Panc1 (cell line): Measurements from ENCODE around the gene MOGAT3. TPM values are rescaled to one million over a fixed set of nuclear protein-coding genes. Genes with fewer than 3 reads are reported as not detected.
A peak's percentile ranks its signal among the peaks of the same experiment; 100 is the strongest.

Source experiments
- ATAC-seq: fragments of 200-7000 bp; cut with Tn5 transposase; 2 replicates; pipeline ENCODE4 v1.9.1; 2020; ENCODE audit warnings: mild to moderate bottlenecking, moderate library complexity
- BruUV-seq: library from RNA; stranded (reverse); fragments of 400-500 nt; replicated peaks from 2 replicates; lab custom pipeline; 2021; lab: Mats Ljungman, UMichigan
- CTCF ChIA-PET: fragments of 300-600 bp; sonication (Branson Sonifier 250); formaldehyde crosslinking; loops from one replicate; lab custom pipeline; 2022; ENCODE audit warnings: antibody characterized with exemption; lab: Charles Lee
- POLR2A ChIA-PET: fragments of 300-600 bp; sonication (Branson Sonifier 250); formaldehyde crosslinking; loops from one replicate; lab custom pipeline; 2022; ENCODE audit warnings: antibody characterized with exemption; lab: Charles Lee
- DNase-seq: peaks from one replicate; pipeline ENCODE4 v3.0.0-alpha.2; 2010; ENCODE audit warnings: low read depth, low spot score
- H3K27ac ChIP-seq: 2 replicates; pipeline ENCODE4 v1.5.1; 2011; ENCODE audit warnings: mild to moderate bottlenecking, low read length, inconsistent platforms
- H3K27me3 ChIP-seq: fragments of 200-500 bp; sonication (Bioruptor generic); 2 replicates; pipeline ENCODE4 v1.6.0; 2014; ENCODE audit warnings: low read length, inconsistent platforms; ENCODE audit not compliant: control insufficient read depth, insufficient read depth
- H3K36me3 ChIP-seq: fragments of 200-500 bp; sonication (Bioruptor generic); 2 replicates; pipeline ENCODE4 v1.5.1; 2014; ENCODE audit warnings: inconsistent platforms, mild to moderate bottlenecking, low read length, moderate library complexity; ENCODE audit not compliant: control insufficient read depth, insufficient read depth
- H3K4me1 ChIP-seq: 2 replicates; pipeline ENCODE4 v1.5.1; 2011; ENCODE audit warnings: inconsistent platforms, mild to moderate bottlenecking, low read length, moderate library complexity; ENCODE audit not compliant: control insufficient read depth, insufficient read depth
- H3K4me3 ChIP-seq, 2 experiments: 2 replicates each; pipeline ENCODE4 v1.5.1; 2011 to 2012; ENCODE audit warnings: low read depth in 2 of 2, low read length in 2 of 2, mild to moderate bottlenecking in 2 of 2, inconsistent platforms in 1 of 2, moderate library complexity in 1 of 2
- H3K9me3 ChIP-seq: fragments of 200-500 bp; sonication (Bioruptor generic); 2 replicates; pipeline ENCODE4 v1.5.1; 2014; ENCODE audit warnings: low read depth, mild to moderate bottlenecking, inconsistent platforms, low read length, moderate library complexity; ENCODE audit not compliant: control insufficient read depth, insufficient read depth
- CTCF ChIP-seq: fragments of 450-650 bp; IDR thresholded peaks from 2 replicates; pipeline ENCODE4 v1.5.1; 2017; ENCODE audit warnings: mild to moderate bottlenecking
- POLR2AphosphoS5 ChIP-seq: IDR thresholded peaks from 2 replicates; pipeline ENCODE4 v1.6.1; 2012; ENCODE audit warnings: mild to moderate bottlenecking, low read depth, low read length, moderate library complexity
- SIN3A ChIP-seq: IDR thresholded peaks from 2 replicates; pipeline ENCODE4 v1.6.1; 2012; ENCODE audit warnings: low read depth, mild to moderate bottlenecking, low read length, moderate library complexity, borderline replicate concordance; ENCODE audit not compliant: insufficient read depth
- TCF7L2 ChIP-seq: IDR thresholded peaks from 2 replicates; pipeline ENCODE4 v1.6.1; 2011; ENCODE audit warnings: mild to moderate bottlenecking, low read depth, low read length, inconsistent platforms
- in situ Hi-C: cut with HindIII; loops from 2 replicates; pipeline ENCODE4 v1.10.0; 2016; ENCODE audit warnings: low sequenced_read_pairs, low pct_unique_long_range_greater_than_20kb
- intact Hi-C: fragments of 100-400 bp; cut with micrococcal nuclease; formaldehyde crosslinking; loops from one replicate; pipeline ENCODE4 v1.10.0; 2022; ENCODE audit not compliant: unreplicated experiment
- total RNA-seq: library from RNA; stranded (reverse); gene quantifications from one replicate; pipeline ENCODE4 v1.2.1, GENCODE V29; 2021; ENCODE audit not compliant: unreplicated experiment
- TF ChIP-seq, protein P1 (sequence below), 2 experiments: IDR thresholded peaks; 2 replicates each; pipeline ENCODE4 v1.6.1; 2011 to 2012; ENCODE audit warnings: low read depth in 2 of 2, control low read depth in 1 of 2, low read length in 1 of 2, mild to moderate bottlenecking in 1 of 2, moderate library complexity in 1 of 2; ENCODE audit not compliant: insufficient read depth in 1 of 2

Gene MOGAT3
- total RNA-seq, 1 experiment from 2014 or later, result 0.23 TPM

GRCh38 chr7:101231644-101232043, 30.8 kb upstream of the MOGAT3 start:
- no TSS peak for BruUV-seq
- no peaks in the 10 kb centered on the region for H3K36me3 ChIP-seq
- ChIA-PET CTCF (no interaction called here), POLR2A (interaction anchor here (0.6 kb wide), 1 partner anchor 13 kb away, joined by 6 read pairs; the partner anchor contains the start of gene ZNHIT1)
- no peaks in the 10 kb centered on the region for H3K9me3 ChIP-seq
- H3K27ac ChIP-seq, result peak overlapping the region; percentile 49
- in situ Hi-C loops (no loop called here), intact Hi-C loops (no loop called here)
- TF ChIP-seq CTCF (no peak), SIN3A (no peak), TCF7L2 (no peak), POLR2AphosphoS5 (no peak)
- TF ChIP-seq, protein P1, sequence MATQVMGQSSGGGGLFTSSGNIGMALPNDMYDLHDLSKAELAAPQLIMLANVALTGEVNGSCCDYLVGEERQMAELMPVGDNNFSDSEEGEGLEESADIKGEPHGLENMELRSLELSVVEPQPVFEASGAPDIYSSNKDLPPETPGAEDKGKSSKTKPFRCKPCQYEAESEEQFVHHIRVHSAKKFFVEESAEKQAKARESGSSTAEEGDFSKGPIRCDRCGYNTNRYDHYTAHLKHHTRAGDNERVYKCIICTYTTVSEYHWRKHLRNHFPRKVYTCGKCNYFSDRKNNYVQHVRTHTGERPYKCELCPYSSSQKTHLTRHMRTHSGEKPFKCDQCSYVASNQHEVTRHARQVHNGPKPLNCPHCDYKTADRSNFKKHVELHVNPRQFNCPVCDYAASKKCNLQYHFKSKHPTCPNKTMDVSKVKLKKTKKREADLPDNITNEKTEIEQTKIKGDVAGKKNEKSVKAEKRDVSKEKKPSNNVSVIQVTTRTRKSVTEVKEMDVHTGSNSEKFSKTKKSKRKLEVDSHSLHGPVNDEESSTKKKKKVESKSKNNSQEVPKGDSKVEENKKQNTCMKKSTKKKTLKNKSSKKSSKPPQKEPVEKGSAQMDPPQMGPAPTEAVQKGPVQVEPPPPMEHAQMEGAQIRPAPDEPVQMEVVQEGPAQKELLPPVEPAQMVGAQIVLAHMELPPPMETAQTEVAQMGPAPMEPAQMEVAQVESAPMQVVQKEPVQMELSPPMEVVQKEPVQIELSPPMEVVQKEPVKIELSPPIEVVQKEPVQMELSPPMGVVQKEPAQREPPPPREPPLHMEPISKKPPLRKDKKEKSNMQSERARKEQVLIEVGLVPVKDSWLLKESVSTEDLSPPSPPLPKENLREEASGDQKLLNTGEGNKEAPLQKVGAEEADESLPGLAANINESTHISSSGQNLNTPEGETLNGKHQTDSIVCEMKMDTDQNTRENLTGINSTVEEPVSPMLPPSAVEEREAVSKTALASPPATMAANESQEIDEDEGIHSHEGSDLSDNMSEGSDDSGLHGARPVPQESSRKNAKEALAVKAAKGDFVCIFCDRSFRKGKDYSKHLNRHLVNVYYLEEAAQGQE (IDR thresholded peaks at IDR 0.05; ENCODE audit: insufficient read depth in 1 of 2, low read depth in 2 of 2, low read length in 1 of 2), result no peak
- no peak for DNase-seq
- peak overlapping the region in 1 of 2 experiments; percentile 55; a peak in 2 of 4 replicates for H3K4me3 ChIP-seq
- peaks cover 6% of the 10 kb centered on the region; the same call in 1 of the 2 replicates for H3K4me1 ChIP-seq
- H3K27me3 ChIP-seq, result no peaks in the 10 kb centered on the region
- ATAC-seq, result 0 out of 2 replicates have a peak, but pooled peaks have one; percentile 5

GRCh38 chr7:101226721-101227120, 25.9 kb upstream of the MOGAT3 start:
- ChIA-PET CTCF (interaction anchor here (0.7 kb wide), 2 partner anchors 55 to 165 kb away, joined by 3 to 8 read pairs; no protein-coding TSS in a partner anchor), POLR2A (interaction anchor here (0.6 kb wide), 1 partner anchor 276 kb away, joined by 4 read pairs; no protein-coding TSS in a partner anchor)
- ATAC-seq (no peak), DNase-seq (no peak)
- in situ Hi-C loops (no loop called here), intact Hi-C loops (no loop called here)
- BruUV-seq, result no TSS peak
- Histone ChIP-seq H3K4me3 (no peak overlapping the region), H3K36me3 (no peaks in the 10 kb centered on the region), H3K9me3 (no peaks in the 10 kb centered on the region), H3K27me3 (no peaks in the 10 kb centered on the region), H3K27ac (no peak overlapping the region), H3K4me1 (peaks cover 2% of the 10 kb centered on the region; the same call in 1 of the 2 replicates)
- TF ChIP-seq, protein P1 (IDR thresholded peaks at IDR 0.05; ENCODE audit: insufficient read depth in 1 of 2, low read depth in 2 of 2, low read length in 1 of 2), result no peak
- TF ChIP-seq CTCF, result no peak
- TF ChIP-seq POLR2AphosphoS5, result no peak
- no peak for TF ChIP-seq SIN3A
- TF ChIP-seq TCF7L2, result no peak
